ENCODE data around the gene KIF13A.
"Not testable (repeated sequence)": the region's sequence is repeated elsewhere in the genome, so short reads cannot be mapped to it uniquely, and the experiment has no call there.

KIF13A gene

GRCh38 chr6:17987447-17987696 is at the start of gene KIF13A:
TSS of gene KIF13A (minus strand) at chr6:17987635. CDS start at chr6:17987463, 172 bp downstream.
- DNase-seq (ENCODE audit: low spot score), result no peak
- Mint-ChIP-seq H3K4me1 (ENCODE audit: low read depth) (peaks cover 7% of the 10 kb centered on the region), H3K4me3 (peak within 1 kb of the TSS; percentile 87), H3K36me3 (ENCODE audit: low read depth) (no peaks in the 10 kb centered on the region), H3K9me3 (no peaks in the 10 kb centered on the region), H3K27me3 (ENCODE audit: low read depth) (peaks cover 67% of the 10 kb centered on the region), H3K27ac (no peak within 1 kb of the TSS)

- Mint-ChIP-seq H3K27ac (no peak overlapping the region), H3K9me3 (no peaks in the 10 kb centered on the region), H3K4me3 (no peak overlapping the region), H3K27me3 (ENCODE audit: low read depth) (peaks cover 6% of the 10 kb centered on the region), H3K36me3 (ENCODE audit: low read depth) (no peaks in the 10 kb centered on the region), H3K4me1 (ENCODE audit: low read depth) (no peaks in the 10 kb centered on the region)
- no peak for DNase-seq (ENCODE audit: low spot score)
Observed at GRCh38 chr6:18036781-18037180, 49.3 kb upstream of the KIF13A start.

- Mint-ChIP-seq H3K27me3 (ENCODE audit: low read depth) (peaks cover 6% of the 10 kb centered on the region), H3K27ac (no peak overlapping the region), H3K4me1 (ENCODE audit: low read depth) (no peaks in the 10 kb centered on the region), H3K9me3 (no peaks in the 10 kb centered on the region), H3K4me3 (no peak overlapping the region), H3K36me3 (ENCODE audit: low read depth) (no peaks in the 10 kb centered on the region)
- DNase-seq (ENCODE audit: low spot score), result no peak
Observed at GRCh38 chr6:18035330-18035854, 48.0 kb upstream of the KIF13A start.

- H3K4me1 Mint-ChIP-seq (ENCODE audit: low read depth), result no peaks in the 10 kb centered on the region
Observed at GRCh38 chr6:18034798-18035202, 47.4 kb upstream of the KIF13A start.

GRCh38 chr6:18031680-18032256 is 44.3 kb upstream of the KIF13A start:
- no peak overlapping the region for H3K4me3 Mint-ChIP-seq
- no peaks in the 10 kb centered on the region for H3K4me1 Mint-ChIP-seq (ENCODE audit: low read depth)
- no peaks in the 10 kb centered on the region for H3K36me3 Mint-ChIP-seq (ENCODE audit: low read depth)
- H3K9me3 Mint-ChIP-seq, result no peaks in the 10 kb centered on the region
- no peak overlapping the region for H3K27ac Mint-ChIP-seq
- DNase-seq (ENCODE audit: low spot score), result no peak
- H3K27me3 Mint-ChIP-seq (ENCODE audit: low read depth), result peaks cover 4% of the 10 kb centered on the region

More at GRCh38 chr6:18034798-18035202, 47.4 kb upstream of the KIF13A start:
- no peaks in the 10 kb centered on the region for H3K9me3 Mint-ChIP-seq
- no peak overlapping the region for H3K27ac Mint-ChIP-seq
- H3K27me3 Mint-ChIP-seq (ENCODE audit: low read depth), result peaks cover 6% of the 10 kb centered on the region
- H3K4me3 Mint-ChIP-seq, result no peak overlapping the region
- no peak for DNase-seq (ENCODE audit: low spot score)
- no peaks in the 10 kb centered on the region for H3K36me3 Mint-ChIP-seq (ENCODE audit: low read depth)

- no peak overlapping the region for H3K4me3 Mint-ChIP-seq
- H3K27ac Mint-ChIP-seq, result no peak overlapping the region
- H3K9me3 Mint-ChIP-seq, result no peaks in the 10 kb centered on the region
- H3K36me3 Mint-ChIP-seq (ENCODE audit: low read depth), result no peaks in the 10 kb centered on the region
- H3K4me1 Mint-ChIP-seq (ENCODE audit: low read depth), result no peaks in the 10 kb centered on the region
- DNase-seq (ENCODE audit: low spot score), result no peak
- H3K27me3 Mint-ChIP-seq (ENCODE audit: low read depth), result peaks cover 4% of the 10 kb centered on the region
Observed at GRCh38 chr6:18031189-18031588, 43.8 kb upstream of the KIF13A start.

GRCh38 chr6:18028332-18028731 is 40.9 kb upstream of the KIF13A start:
- H3K9me3 Mint-ChIP-seq, result no peaks in the 10 kb centered on the region
- H3K27me3 Mint-ChIP-seq (ENCODE audit: low read depth), result peaks cover 4% of the 10 kb centered on the region
- DNase-seq (ENCODE audit: low spot score), result no peak
- H3K36me3 Mint-ChIP-seq (ENCODE audit: low read depth), result no peaks in the 10 kb centered on the region
- no peaks in the 10 kb centered on the region for H3K4me1 Mint-ChIP-seq (ENCODE audit: low read depth)
- no peak overlapping the region for H3K4me3 Mint-ChIP-seq
- H3K27ac Mint-ChIP-seq, result no peak overlapping the region

- Mint-ChIP-seq H3K4me3 (no peak overlapping the region), H3K36me3 (ENCODE audit: low read depth) (no peaks in the 10 kb centered on the region), H3K9me3 (peaks cover 4% of the 10 kb centered on the region), H3K4me1 (ENCODE audit: low read depth) (no peaks in the 10 kb centered on the region), H3K27ac (no peak overlapping the region), H3K27me3 (ENCODE audit: low read depth) (no peaks in the 10 kb centered on the region)
- no peak for DNase-seq (ENCODE audit: low spot score)
Observed at GRCh38 chr6:18025596-18025995, 38.2 kb upstream of the KIF13A start.

- no peaks in the 10 kb centered on the region for H3K27me3 Mint-ChIP-seq (ENCODE audit: low read depth)
- H3K4me3 Mint-ChIP-seq, result no peak overlapping the region
- H3K27ac Mint-ChIP-seq, result no peak overlapping the region
- no peaks in the 10 kb centered on the region for H3K36me3 Mint-ChIP-seq (ENCODE audit: low read depth)
- peaks cover 4% of the 10 kb centered on the region for H3K9me3 Mint-ChIP-seq
- no peak for DNase-seq (ENCODE audit: low spot score)
- no peaks in the 10 kb centered on the region for H3K4me1 Mint-ChIP-seq (ENCODE audit: low read depth)
Observed at GRCh38 chr6:18024876-18025275, 37.4 kb upstream of the KIF13A start.

GRCh38 chr6:18023891-18024290 is 36.5 kb upstream of the KIF13A start:
- Mint-ChIP-seq H3K27ac (no peak overlapping the region), H3K9me3 (peaks cover 4% of the 10 kb centered on the region), H3K4me3 (no peak overlapping the region)

GRCh38 chr6:18022398-18023231 is 35.2 kb upstream of the KIF13A start:
- H3K4me3 Mint-ChIP-seq, result no peak overlapping the region
- no peaks in the 10 kb centered on the region for H3K36me3 Mint-ChIP-seq (ENCODE audit: low read depth)
- no peak for DNase-seq (ENCODE audit: low spot score)
- H3K27me3 Mint-ChIP-seq (ENCODE audit: low read depth), result no peaks in the 10 kb centered on the region
- H3K9me3 Mint-ChIP-seq, result peaks cover 4% of the 10 kb centered on the region
- H3K27ac Mint-ChIP-seq, result no peak overlapping the region
- no peaks in the 10 kb centered on the region for H3K4me1 Mint-ChIP-seq (ENCODE audit: low read depth)

More at GRCh38 chr6:18023891-18024290, 36.5 kb upstream of the KIF13A start:
- H3K4me1 Mint-ChIP-seq (ENCODE audit: low read depth), result no peaks in the 10 kb centered on the region
- no peak for DNase-seq (ENCODE audit: low spot score)
- H3K27me3 Mint-ChIP-seq (ENCODE audit: low read depth), result no peaks in the 10 kb centered on the region
- no peaks in the 10 kb centered on the region for H3K36me3 Mint-ChIP-seq (ENCODE audit: low read depth)

GRCh38 chr6:18021166-18021850 is 33.9 kb upstream of the KIF13A start:
- no peaks in the 10 kb centered on the region for H3K36me3 Mint-ChIP-seq (ENCODE audit: low read depth)
- no peak for DNase-seq (ENCODE audit: low spot score)
- peaks cover 4% of the 10 kb centered on the region for H3K9me3 Mint-ChIP-seq
- H3K27me3 Mint-ChIP-seq (ENCODE audit: low read depth), result no peaks in the 10 kb centered on the region
- H3K4me3 Mint-ChIP-seq, result no peak overlapping the region
- H3K27ac Mint-ChIP-seq, result no peak overlapping the region
- no peaks in the 10 kb centered on the region for H3K4me1 Mint-ChIP-seq (ENCODE audit: low read depth)

GRCh38 chr6:18020545-18020944 is 33.1 kb upstream of the KIF13A start:
- not testable (repeated sequence) for H3K9me3 Mint-ChIP-seq, H3K27ac Mint-ChIP-seq

More at GRCh38 chr6:18020545-18020944, 33.1 kb upstream of the KIF13A start:
- not testable (repeated sequence) for H3K4me3 Mint-ChIP-seq; H3K27me3 Mint-ChIP-seq (ENCODE audit: low read depth); H3K36me3 Mint-ChIP-seq (ENCODE audit: low read depth); H3K4me1 Mint-ChIP-seq (ENCODE audit: low read depth); DNase-seq (ENCODE audit: low spot score)
